GM12891 (cell line): ENCODE data around the gene FXYD2. TPM values are rescaled to one million over a fixed set of nuclear protein-coding genes. Genes with fewer than 3 reads are reported as not detected.

Experiments
- DNase-seq: peaks from one replicate; pipeline ENCODE4 v3.0.0; 2011; ENCODE audit warnings: low spot score; ENCODE audit not compliant: insufficient read length
- FAIRE-seq: peaks from 2 replicates; lab custom pipeline; 2011; peaks lifted over from hg19 to GRCh38; lab: Jason Lieb, UNC
- PAX5 ChIP-seq: IDR thresholded peaks from 2 replicates; pipeline ENCODE4 v1.6.1; 2011; ENCODE audit warnings: low read length, moderate library complexity, mild to moderate bottlenecking; ENCODE audit not compliant: insufficient read depth, severe bottlenecking
- POLR2A ChIP-seq: IDR thresholded peaks from 2 replicates; pipeline ENCODE4 v1.6.1; 2011; ENCODE audit warnings: low read depth, low read length, control low read depth
- POLR2AphosphoS5 ChIP-seq: IDR thresholded peaks from 2 replicates; pipeline ENCODE4 v1.6.1; 2011; ENCODE audit warnings: low read depth, low read length, control low read depth
- POU2F2 ChIP-seq: IDR thresholded peaks from 2 replicates; pipeline ENCODE4 v1.6.1; 2011; ENCODE audit warnings: low read depth, mild to moderate bottlenecking, control low read depth, low read length, moderate library complexity
- SPI1 ChIP-seq: IDR thresholded peaks from 2 replicates; pipeline ENCODE4 v1.6.1; 2011; ENCODE audit warnings: low read depth, low read length, control low read depth
- TAF1 ChIP-seq: IDR thresholded peaks from 2 replicates; pipeline ENCODE4 v1.6.1; 2011; ENCODE audit warnings: low read depth, low read length, control low read depth
- polyA plus RNA-seq: library from polyadenylated mRNA; unstranded; fragments of >200 nt; gene quantifications from one replicate; pipeline ENCODE4 v1.2.1, GENCODE V29; 2012; ENCODE audit warnings: low read depth, missing spikeins, inconsistent platforms; ENCODE audit not compliant: missing spikeins

FXYD2 gene
- polyA plus RNA-seq: 2.2 TPM

DNA sequence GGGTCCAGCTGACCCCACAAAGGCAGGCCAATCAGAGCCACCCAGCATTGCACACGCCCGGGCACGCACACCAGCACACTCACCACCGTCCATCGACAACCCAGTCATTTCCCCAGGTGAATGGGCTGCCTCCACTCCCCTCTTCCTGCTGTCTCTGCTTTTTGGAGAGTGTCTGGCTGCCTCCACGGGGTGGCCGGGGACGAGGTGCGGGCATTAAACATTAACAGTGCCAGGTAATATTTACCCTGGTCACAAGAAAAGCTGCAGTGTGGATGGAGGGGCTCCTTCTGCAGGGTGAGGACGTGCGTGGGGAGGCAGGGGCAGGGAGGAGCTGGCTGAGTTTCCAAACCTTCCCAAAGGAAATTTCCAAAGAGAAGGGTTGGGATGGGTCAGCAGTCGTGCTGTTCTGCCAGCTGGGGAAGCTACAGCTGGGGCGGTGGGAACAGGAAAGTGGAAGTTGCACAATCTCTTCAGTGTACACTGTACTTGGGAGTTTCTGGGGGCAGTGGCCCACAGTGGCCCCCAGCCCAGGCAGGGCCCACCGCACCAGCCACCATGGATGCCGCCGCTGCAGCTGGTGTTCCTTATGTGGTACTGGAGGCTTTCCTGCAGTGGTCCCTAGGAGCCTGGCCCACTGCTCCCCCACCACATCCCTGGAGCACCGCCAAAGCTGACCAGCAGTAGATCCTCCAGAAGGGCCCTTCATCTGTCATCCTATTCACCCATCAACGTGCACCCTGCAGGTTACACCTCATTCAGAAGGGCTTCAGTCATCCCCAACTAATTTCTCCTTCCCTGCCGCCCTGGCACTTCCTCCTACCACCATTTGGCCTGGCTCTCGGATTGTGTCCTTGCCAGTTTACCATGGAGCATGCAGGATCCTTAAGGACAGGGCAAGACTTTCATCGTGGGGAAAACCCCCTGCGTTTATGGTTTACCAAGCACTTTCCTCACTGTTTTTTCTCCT is at the start of gene FXYD2:
Gene FXYD2 (minus strand): TSS at position 174 of the 967 bp plus-strand sequence. CDS start 66 bp downstream, at position 108.
- DNase-seq (no peak), FAIRE-seq (no peak)
- TF ChIP-seq SPI1: no peak
- no peak for TF ChIP-seq POLR2AphosphoS5
- no peak for TF ChIP-seq POLR2A
- TF ChIP-seq TAF1: no peak
- TF ChIP-seq PAX5: no peak
- no peak for TF ChIP-seq POU2F2

DNA sequence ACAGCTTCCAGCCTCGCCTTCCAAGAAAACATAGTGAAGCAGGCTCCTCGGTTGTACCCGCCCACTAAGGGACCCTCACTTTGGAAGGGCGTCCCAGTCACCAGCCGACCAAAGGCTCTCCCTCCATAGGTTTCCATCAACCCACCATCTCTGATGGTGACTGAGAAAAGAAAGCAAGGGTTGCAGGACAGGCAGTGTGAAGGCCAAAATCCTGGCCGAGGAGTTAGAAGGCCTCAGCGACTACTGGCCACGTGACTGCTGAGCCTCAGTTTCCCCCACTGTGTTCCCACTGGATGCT is 49.2 kb upstream of the FXYD2 start:
- FAIRE-seq: no peak
- TF ChIP-seq POU2F2 (no peak), TAF1 (no peak), POLR2A (no peak), POLR2AphosphoS5 (no peak), PAX5 (no peak), SPI1 (no peak)
- no peak for DNase-seq

GRCh38 chr11:117872975-117873827 is 48.7 kb upstream of the FXYD2 start:
- no peak for DNase-seq
- no peak for FAIRE-seq
- no peak for TF ChIP-seq POU2F2
- TF ChIP-seq POLR2A: no peak
- TF ChIP-seq PAX5: no peak
- TF ChIP-seq SPI1: no peak
- TF ChIP-seq POLR2AphosphoS5: no peak
- no peak for TF ChIP-seq TAF1

DNA sequence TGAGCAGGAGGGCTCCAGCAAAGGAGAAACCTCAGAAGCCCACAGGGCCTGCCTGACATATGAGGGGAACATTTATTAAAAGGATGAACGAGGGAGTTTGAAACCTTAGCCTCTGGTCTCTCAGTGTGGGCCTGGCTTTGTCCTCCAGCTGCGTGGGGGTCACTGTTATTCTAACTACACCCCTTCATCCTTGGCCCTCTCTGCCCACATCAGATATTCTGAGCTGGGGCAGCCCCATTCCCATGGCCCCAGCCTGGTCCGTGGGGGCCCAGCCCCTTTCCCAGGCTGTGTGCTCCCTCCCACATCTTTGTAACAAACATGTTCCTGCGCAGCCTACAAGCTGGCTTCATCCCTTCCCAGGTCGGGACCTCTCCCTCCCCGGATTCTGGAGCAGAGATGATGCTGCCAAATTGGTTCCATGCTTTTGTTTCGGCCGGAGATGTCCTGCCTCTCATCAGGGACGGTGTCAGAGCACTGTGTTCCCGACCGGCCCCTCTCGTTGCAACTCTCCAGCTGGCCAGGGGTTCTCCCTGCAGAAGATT is 47.9 kb upstream of the FXYD2 start:
- no peak for TF ChIP-seq PAX5
- TF ChIP-seq POLR2AphosphoS5: no peak
- TF ChIP-seq POU2F2: no peak
- no peak for TF ChIP-seq POLR2A
- DNase-seq: no peak
- FAIRE-seq: no peak

DNA sequence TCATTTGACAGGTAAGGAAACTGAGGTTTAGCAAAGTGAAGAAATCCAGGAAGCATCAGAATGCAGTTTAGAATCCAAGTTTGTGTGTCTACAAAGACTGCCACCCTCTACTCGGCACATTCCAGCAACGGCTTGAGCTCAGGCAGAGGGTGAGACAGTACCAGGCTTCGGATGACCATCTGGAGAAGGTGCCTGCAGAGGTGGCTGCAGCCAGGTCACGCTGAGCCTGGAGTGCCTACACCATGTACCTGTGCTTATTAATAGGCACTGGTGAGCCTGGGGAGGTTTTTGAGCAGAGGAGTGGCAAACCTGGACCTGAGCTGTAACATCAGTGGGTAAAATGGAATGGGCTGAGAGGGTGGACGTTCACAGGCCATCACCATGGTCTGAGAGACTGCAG is 47.2 kb upstream of the FXYD2 start:
- DNase-seq (no peak), FAIRE-seq (no peak)
- TF ChIP-seq POU2F2 (no peak), POLR2AphosphoS5 (no peak)

DNA sequence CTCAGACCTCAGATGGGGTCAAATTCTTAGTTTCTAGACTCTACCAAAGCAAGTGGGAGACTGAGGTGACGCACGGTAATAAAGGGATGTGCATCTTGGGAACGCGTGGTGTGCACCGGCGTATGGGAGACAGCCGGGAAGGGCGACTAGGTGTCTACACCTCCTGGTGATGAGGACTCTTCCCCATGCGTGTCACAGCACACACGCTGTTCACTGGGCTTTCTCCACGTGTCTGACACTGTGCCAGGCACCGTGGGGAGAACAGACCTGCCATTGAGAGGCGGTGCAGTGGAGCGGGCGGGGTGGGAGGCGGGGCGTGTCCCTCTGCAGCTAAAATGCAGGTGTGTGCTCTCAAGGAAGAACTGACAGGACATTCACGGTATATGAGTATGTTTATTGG is 46.6 kb upstream of the FXYD2 start:
- TF ChIP-seq SPI1 (no peak), POLR2A (no peak), POU2F2 (no peak), PAX5 (no peak), POLR2AphosphoS5 (no peak), TAF1 (no peak)
- FAIRE-seq (no peak), DNase-seq (no peak)

DNA sequence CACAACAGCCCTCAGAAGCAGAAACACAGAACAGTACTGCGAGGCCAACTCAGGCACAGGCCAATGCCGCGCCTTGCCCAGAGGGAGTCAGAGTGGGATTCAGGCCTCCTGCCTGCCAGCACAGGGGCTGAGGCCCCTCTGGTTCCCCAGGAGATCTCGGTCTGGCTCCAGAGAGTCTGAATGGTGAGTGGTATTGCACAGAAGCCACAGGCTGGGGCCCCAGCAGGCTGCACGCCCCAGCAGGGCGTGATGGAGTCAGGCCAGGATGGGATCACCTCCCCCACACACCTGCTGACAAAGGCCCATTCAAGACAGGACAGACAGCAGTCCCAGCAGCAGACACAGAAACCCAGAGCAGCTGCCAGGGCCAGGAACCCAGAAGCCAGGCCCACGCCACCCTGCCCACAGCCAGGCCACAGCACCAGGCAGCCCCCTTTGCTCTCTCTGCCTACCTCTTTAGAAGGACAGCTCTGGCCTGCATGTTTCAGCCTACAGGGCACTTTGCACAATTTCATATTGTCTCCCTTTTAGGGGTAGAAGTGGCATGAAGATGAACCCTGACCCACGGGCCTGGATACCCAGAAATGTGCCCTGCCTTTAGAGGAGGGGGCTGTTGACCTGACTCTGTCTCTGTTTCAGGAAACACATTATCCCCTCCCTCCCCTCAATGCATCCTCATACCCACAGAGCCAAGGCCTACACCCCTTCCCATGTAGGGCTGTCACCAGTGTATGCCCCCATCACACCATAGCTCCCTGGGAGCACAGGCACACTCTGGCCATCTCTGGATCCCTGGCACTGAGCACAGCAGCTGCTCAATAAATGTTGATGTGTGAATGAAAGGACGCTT is 45.8 kb upstream of the FXYD2 start:
- FAIRE-seq (no peak), DNase-seq (no peak)

DNA sequence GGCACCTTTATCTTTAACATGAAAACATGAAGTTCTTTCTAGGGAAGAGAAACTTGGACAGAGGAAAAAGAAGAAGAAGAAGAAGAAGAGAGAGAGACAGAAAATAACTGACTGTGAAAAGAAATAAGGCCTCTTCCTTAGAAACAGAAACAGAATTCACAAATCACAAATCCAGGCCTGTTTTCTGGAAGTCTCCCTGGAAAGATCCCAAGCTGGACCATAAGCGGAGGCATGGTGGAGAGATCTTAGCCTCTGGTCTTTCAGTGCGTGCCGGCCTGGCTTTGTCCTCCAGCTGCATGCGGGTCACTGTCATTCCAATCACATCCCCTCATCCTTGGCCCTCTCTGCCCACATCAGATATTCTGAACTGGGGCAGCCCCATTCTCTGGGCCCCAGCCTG is 45.1 kb upstream of the FXYD2 start:
- FAIRE-seq (no peak), DNase-seq (no peak)
- TF ChIP-seq SPI1: no peak
- no peak for TF ChIP-seq POLR2A
- no peak for TF ChIP-seq POU2F2
- TF ChIP-seq PAX5: no peak
- TF ChIP-seq POLR2AphosphoS5: no peak
- TF ChIP-seq TAF1: no peak

More for the DNA sequence above, 45.8 kb upstream of the FXYD2 start:
- no peak for TF ChIP-seq SPI1
- no peak for TF ChIP-seq POLR2AphosphoS5
- no peak for TF ChIP-seq PAX5
- TF ChIP-seq TAF1: no peak
- no peak for TF ChIP-seq POLR2A
